Measurements from ENCODE around the gene RAI2.

DNA sequence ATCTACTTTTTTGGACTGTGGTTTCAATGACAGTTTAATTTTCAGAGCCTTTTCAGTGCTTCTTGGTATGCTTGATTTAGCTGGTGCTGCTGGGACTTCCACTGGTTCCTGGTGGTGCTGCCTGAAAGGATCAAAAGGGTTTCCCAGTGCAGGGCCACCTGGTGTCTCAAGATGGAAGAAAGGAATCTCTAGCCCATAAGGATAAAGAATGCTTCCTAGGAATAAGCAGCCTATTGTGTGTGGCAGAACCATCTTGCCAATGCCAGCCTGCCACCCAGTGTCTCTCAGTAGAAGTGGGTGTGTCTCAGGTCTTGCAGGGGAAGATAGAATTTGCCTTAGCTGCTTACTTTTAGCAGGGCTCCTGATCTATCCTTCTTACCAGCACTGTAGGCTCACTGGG, 15.0 kb upstream of the RAI2 start:
- TF ChIP-seq CTCF (conservative IDR thresholded peaks at IDR 0.05 in 1 of 2, IDR thresholded peaks at IDR 0.05 in 1 of 2; ENCODE audit: low read depth in 1 of 2, low read length in 2 of 2) = no peak
- TF ChIP-seq EZH2 (IDR thresholded peaks at IDR 0.05; ENCODE audit: low read length, missing control alignments) = no peak

All from fibroblast of lung (primary cell).